ENCODE data around the gene LILRB2. TPM values are rescaled to one million over a fixed set of nuclear protein-coding genes. Genes with fewer than 3 reads are reported as not detected.
"Not testable (repeated sequence)": the region's sequence is repeated elsewhere in the genome, so short reads cannot be mapped to it uniquely, and the experiment has no call there.

The LILRB2 gene
- total and polyA plus RNA-seq, 2 donors (not counting 1 experiment from before 2014, with no cell fraction given), result 8.3 to 12.4 TPM

DNA sequence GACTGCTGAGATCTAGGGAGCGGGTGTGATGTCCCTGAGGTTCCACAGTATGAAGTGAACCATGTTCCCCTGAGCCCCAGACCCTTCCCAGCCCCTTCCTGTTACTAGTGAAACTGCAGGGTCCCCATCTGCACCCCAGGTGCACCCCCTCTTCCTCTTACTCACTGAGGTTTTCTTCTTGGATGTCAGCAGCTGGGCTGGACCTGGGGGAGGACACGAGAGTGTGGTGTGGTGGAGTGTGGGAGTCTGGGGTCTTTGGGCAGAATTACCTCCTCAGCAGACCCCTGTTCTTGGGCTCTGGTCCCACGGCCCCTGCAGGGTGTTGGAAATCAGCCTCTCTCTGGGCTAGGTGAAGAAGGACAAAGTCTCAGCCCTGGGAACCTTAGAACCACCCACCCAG lies 35.0 kb downstream of the LILRB2 start:
- no peaks in the 10 kb centered on the region for H3K79me2 ChIP-seq (ENCODE audit: control insufficient read depth, insufficient read depth, low read length)
- TF ChIP-seq, protein P1, sequence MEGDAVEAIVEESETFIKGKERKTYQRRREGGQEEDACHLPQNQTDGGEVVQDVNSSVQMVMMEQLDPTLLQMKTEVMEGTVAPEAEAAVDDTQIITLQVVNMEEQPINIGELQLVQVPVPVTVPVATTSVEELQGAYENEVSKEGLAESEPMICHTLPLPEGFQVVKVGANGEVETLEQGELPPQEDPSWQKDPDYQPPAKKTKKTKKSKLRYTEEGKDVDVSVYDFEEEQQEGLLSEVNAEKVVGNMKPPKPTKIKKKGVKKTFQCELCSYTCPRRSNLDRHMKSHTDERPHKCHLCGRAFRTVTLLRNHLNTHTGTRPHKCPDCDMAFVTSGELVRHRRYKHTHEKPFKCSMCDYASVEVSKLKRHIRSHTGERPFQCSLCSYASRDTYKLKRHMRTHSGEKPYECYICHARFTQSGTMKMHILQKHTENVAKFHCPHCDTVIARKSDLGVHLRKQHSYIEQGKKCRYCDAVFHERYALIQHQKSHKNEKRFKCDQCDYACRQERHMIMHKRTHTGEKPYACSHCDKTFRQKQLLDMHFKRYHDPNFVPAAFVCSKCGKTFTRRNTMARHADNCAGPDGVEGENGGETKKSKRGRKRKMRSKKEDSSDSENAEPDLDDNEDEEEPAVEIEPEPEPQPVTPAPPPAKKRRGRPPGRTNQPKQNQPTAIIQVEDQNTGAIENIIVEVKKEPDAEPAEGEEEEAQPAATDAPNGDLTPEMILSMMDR (IDR thresholded peaks at IDR 0.05), result no peak
- no peak for TF ChIP-seq EZH2 (IDR thresholded peaks at IDR 0.05; ENCODE audit: borderline replicate concordance, insufficient read depth, low read depth, low read length, poor library complexity, severe bottlenecking)
- no peak overlapping the region for H3K4me3 Mint-ChIP-seq
- H3K27ac ChIP-seq (ENCODE audit: low read length in 2 of 2), result no peak overlapping the region
- no peak for ATAC-seq (ENCODE audit: low read depth)
- no peaks in the 10 kb centered on the region for H3K9me3 Mint-ChIP-seq (ENCODE audit: insufficient read depth)
- peaks cover 0 to 32% (median 5%) of the 10 kb centered on the region in 4 experiments for H3K27me3 ChIP-seq (replicated peaks in 1 of 4; ENCODE audit: control extremely low read depth in 1 of 4, control insufficient read depth in 3 of 4, insufficient read depth in 4 of 4, low read length in 3 of 4)
- no peak overlapping the region for H3K9ac ChIP-seq (ENCODE audit: low read length)
- no peak overlapping the region for H2AFZ ChIP-seq (ENCODE audit: insufficient read depth, low read depth, low read length, poor library complexity, severe bottlenecking)
- intact Hi-C loops (cut with micrococcal nuclease), result no loop called here
- no peak for DNase-seq
- no peaks in the 10 kb centered on the region for H4K20me1 ChIP-seq (ENCODE audit: control insufficient read depth, insufficient read depth, low read length, poor library complexity, severe bottlenecking)
- H3K27ac Mint-ChIP-seq, result no peak overlapping the region
- no peaks in the 10 kb centered on the region for H3K36me3 ChIP-seq (replicated peaks in 1 of 2; ENCODE audit: control extremely low read depth in 1 of 2, control insufficient read depth in 1 of 2, extremely low read depth in 1 of 2, insufficient read depth in 2 of 2, low read length in 1 of 2)
- peaks cover 9% of the 10 kb centered on the region for H3K4me1 Mint-ChIP-seq
- H3K4me1 ChIP-seq (ENCODE audit: control insufficient read depth in 2 of 2, insufficient read depth in 2 of 2, low read length in 2 of 2), result peaks cover 11 to 13% of the 10 kb centered on the region in 2 donors
- ChIA-PET POLR2A (no interaction called here), CTCF (no interaction called here)
- no peak overlapping the region for H3K4me3 ChIP-seq (ENCODE audit: control extremely low read depth in 1 of 5, extremely low read depth in 1 of 5, insufficient read depth in 1 of 5, low read depth in 2 of 5, low read length in 4 of 5)
- peaks cover 24% of the 10 kb centered on the region for H3K27me3 Mint-ChIP-seq
- no peak overlapping the region for H3K4me2 ChIP-seq (replicated peaks; ENCODE audit: low read depth, low read length, poor library complexity, severe bottlenecking)
- no CpG with 5 or more reads among the region's 3 CpGs for WGBS (ENCODE audit: insufficient coverage)
- no peaks in the 10 kb centered on the region for H3K9me3 ChIP-seq (ENCODE audit: control extremely low read depth in 1 of 3, control insufficient read depth in 2 of 3, insufficient read depth in 1 of 3, low read length in 2 of 3)

DNA sequence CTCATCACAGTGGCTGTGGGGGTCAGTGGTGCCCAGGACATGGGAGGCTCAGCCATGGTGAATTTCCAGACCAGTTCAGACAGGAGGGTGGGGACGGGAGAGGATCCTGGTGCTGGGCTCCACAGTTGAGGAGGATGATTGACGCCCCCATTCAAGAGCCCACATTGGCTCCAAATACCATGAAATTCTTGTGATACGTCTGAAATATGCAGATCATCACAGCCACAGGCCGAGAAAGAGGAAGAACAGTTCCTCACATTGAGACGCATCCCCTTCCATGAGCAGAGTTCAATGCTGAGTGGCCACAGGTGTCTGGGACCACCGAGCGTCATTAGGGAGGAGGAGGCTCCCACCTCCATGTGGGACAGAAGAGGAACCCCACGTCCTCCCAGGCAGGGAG lies 37.1 kb downstream of the LILRB2 start:
- H3K4me1 Mint-ChIP-seq; ATAC-seq (ENCODE audit: low read depth); DNase-seq; intact Hi-C loops (cut with micrococcal nuclease); POLR2A ChIA-PET; H3K9me3 Mint-ChIP-seq (ENCODE audit: insufficient read depth); H3K9ac ChIP-seq (ENCODE audit: low read length); H3K4me2 ChIP-seq (replicated peaks; ENCODE audit: low read depth, low read length, poor library complexity, severe bottlenecking); H3K36me3 ChIP-seq (replicated peaks in 1 of 2; ENCODE audit: control extremely low read depth in 1 of 2, control insufficient read depth in 1 of 2, extremely low read depth in 1 of 2, insufficient read depth in 2 of 2, low read length in 1 of 2); H2AFZ ChIP-seq (ENCODE audit: insufficient read depth, low read depth, low read length, poor library complexity, severe bottlenecking); H4K20me1 ChIP-seq (ENCODE audit: control insufficient read depth, insufficient read depth, low read length, poor library complexity, severe bottlenecking); H3K9me3 ChIP-seq (ENCODE audit: control extremely low read depth in 1 of 3, control insufficient read depth in 2 of 3, insufficient read depth in 1 of 3, low read length in 2 of 3); H3K4me3 ChIP-seq (ENCODE audit: control extremely low read depth in 1 of 5, extremely low read depth in 1 of 5, insufficient read depth in 1 of 5, low read depth in 2 of 5, low read length in 4 of 5); CTCF ChIA-PET; H3K4me3 Mint-ChIP-seq; H3K27ac Mint-ChIP-seq; H3K79me2 ChIP-seq (ENCODE audit: control insufficient read depth, insufficient read depth, low read length); H3K27ac ChIP-seq (ENCODE audit: low read length in 2 of 2): not testable (repeated sequence)
- H3K27me3 Mint-ChIP-seq, result peaks cover 15% of the 10 kb centered on the region
- no CpG with 5 or more reads among the region's 8 CpGs for WGBS (ENCODE audit: insufficient coverage)
- Histone ChIP-seq H3K4me1 (ENCODE audit: control insufficient read depth in 2 of 2, insufficient read depth in 2 of 2, low read length in 2 of 2) (peaks cover 11 to 13% of the 10 kb centered on the region in 2 donors), H3K27me3 (replicated peaks in 1 of 4; ENCODE audit: control extremely low read depth in 1 of 4, control insufficient read depth in 3 of 4, insufficient read depth in 4 of 4, low read length in 3 of 4) (peaks cover 0 to 34% (median 7%) of the 10 kb centered on the region in 4 experiments)

DNA sequence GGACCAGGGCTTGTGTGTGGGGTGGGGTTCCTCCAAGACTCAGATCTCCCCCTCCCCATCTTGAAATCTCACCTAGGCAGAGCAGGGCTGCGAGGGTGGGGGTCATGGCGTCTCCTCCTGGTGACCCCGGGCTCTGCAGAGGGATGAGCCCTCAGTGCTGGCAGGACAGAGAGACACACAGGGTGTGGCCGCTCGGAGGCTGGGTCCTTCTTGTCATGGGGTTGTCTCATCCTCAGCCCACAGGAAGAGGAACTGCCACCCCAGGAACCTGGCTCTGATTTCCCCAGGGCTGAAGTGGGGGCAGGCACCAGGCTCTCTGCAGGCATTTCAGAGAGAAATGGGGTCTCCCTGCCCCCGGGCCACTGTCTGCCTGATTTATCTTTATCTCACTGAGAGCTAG lies 38.3 kb downstream of the LILRB2 start, which contains the start of gene LILRA6:
Gene LILRA6, minus strand, starts transcription at position 145 of the 400 bp plus-strand sequence.
- H3K9ac ChIP-seq (ENCODE audit: low read length); H3K4me1 Mint-ChIP-seq; H3K36me3 ChIP-seq (replicated peaks in 1 of 2; ENCODE audit: control extremely low read depth in 1 of 2, control insufficient read depth in 1 of 2, extremely low read depth in 1 of 2, insufficient read depth in 2 of 2, low read length in 1 of 2); H3K79me2 ChIP-seq (ENCODE audit: control insufficient read depth, insufficient read depth, low read length); intact Hi-C loops (cut with micrococcal nuclease); H4K20me1 ChIP-seq (ENCODE audit: control insufficient read depth, insufficient read depth, low read length, poor library complexity, severe bottlenecking); H3K9me3 Mint-ChIP-seq (ENCODE audit: insufficient read depth); H3K27ac Mint-ChIP-seq; POLR2A ChIA-PET; CTCF ChIA-PET; H3K9me3 ChIP-seq (ENCODE audit: control extremely low read depth in 1 of 3, control insufficient read depth in 2 of 3, insufficient read depth in 1 of 3, low read length in 2 of 3); H3K4me2 ChIP-seq (replicated peaks; ENCODE audit: low read depth, low read length, poor library complexity, severe bottlenecking); H3K27ac ChIP-seq (ENCODE audit: low read length in 2 of 2); H3K4me3 ChIP-seq (ENCODE audit: control extremely low read depth in 1 of 5, extremely low read depth in 1 of 5, insufficient read depth in 1 of 5, low read depth in 2 of 5, low read length in 4 of 5); H3K4me3 Mint-ChIP-seq; ATAC-seq (ENCODE audit: low read depth); DNase-seq; H3K4me1 ChIP-seq (ENCODE audit: control insufficient read depth in 2 of 2, insufficient read depth in 2 of 2, low read length in 2 of 2); H2AFZ ChIP-seq (ENCODE audit: insufficient read depth, low read depth, low read length, poor library complexity, severe bottlenecking): not testable (repeated sequence)
- WGBS (ENCODE audit: insufficient coverage), result 68% methylated on average over 4 of the region's 6 CpGs
- H3K27me3 ChIP-seq (replicated peaks in 1 of 4; ENCODE audit: control extremely low read depth in 1 of 4, control insufficient read depth in 3 of 4, insufficient read depth in 4 of 4, low read length in 3 of 4), result peaks cover 0 to 34% (median 7%) of the 10 kb centered on the region in 4 experiments
- peaks cover 12% of the 10 kb centered on the region for H3K27me3 Mint-ChIP-seq
